Measurements from ENCODE around the gene FAM174C.
"Not testable (repeated sequence)": the region's sequence is repeated elsewhere in the genome, so short reads cannot be mapped to it uniquely, and the experiment has no call there.

Gene FAM174C

DNA sequence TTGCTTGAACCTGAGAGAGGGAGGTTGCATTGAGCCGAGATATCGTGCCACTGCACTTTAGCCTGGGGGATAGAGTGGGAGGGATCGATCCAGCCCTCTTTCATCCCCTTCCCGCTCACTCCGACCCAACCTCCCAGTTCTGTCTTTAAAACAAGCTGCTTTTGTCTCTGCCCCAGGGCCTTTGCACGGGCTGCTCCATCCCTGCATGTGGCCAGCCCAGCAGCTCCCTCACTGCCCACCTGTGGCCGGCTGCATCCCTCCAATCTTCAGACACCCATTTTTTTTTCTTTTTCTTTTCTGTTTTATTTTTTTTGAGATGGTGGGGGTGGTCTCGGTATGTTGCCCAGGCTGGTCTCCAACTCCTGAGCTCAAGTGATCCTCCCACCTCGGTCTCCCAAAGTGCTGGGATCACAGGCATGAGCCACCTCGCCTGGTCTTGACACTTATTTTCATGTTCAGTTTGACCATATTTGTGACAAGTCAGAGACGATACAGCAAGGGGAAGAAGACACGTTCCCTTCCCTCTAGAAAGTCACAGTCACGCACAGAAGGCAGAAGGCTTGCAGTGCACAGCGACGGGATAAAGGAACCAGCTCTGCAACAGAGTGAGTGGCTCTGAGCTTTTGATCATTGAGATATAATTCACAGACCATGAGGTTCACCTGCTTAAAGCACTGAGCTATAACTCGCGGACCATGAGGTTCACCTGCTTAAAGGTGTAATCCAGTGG is 42.1 kb downstream of the FAM174C start:
- no peak overlapping the region for H3K4me3 ChIP-seq (ENCODE audit: low read depth, low read length)
- TF ChIP-seq POLR2A (IDR thresholded peaks at IDR 0.05; ENCODE audit: extremely low read depth, insufficient read length) = no peak
- TF ChIP-seq, protein P1, sequence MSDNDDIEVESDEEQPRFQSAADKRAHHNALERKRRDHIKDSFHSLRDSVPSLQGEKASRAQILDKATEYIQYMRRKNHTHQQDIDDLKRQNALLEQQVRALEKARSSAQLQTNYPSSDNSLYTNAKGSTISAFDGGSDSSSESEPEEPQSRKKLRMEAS (IDR thresholded peaks at IDR 0.05; ENCODE audit: low read depth, low read length) = no peak
- no peak for TF ChIP-seq MYC (IDR thresholded peaks at IDR 0.05; ENCODE audit: low read depth, low read length)
- TF ChIP-seq, protein P2, sequence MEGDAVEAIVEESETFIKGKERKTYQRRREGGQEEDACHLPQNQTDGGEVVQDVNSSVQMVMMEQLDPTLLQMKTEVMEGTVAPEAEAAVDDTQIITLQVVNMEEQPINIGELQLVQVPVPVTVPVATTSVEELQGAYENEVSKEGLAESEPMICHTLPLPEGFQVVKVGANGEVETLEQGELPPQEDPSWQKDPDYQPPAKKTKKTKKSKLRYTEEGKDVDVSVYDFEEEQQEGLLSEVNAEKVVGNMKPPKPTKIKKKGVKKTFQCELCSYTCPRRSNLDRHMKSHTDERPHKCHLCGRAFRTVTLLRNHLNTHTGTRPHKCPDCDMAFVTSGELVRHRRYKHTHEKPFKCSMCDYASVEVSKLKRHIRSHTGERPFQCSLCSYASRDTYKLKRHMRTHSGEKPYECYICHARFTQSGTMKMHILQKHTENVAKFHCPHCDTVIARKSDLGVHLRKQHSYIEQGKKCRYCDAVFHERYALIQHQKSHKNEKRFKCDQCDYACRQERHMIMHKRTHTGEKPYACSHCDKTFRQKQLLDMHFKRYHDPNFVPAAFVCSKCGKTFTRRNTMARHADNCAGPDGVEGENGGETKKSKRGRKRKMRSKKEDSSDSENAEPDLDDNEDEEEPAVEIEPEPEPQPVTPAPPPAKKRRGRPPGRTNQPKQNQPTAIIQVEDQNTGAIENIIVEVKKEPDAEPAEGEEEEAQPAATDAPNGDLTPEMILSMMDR (IDR thresholded peaks at IDR 0.05; ENCODE audit: low read depth, low read length) = no peak
- DNase-seq (ENCODE audit: low read depth) = no peak

DNA sequence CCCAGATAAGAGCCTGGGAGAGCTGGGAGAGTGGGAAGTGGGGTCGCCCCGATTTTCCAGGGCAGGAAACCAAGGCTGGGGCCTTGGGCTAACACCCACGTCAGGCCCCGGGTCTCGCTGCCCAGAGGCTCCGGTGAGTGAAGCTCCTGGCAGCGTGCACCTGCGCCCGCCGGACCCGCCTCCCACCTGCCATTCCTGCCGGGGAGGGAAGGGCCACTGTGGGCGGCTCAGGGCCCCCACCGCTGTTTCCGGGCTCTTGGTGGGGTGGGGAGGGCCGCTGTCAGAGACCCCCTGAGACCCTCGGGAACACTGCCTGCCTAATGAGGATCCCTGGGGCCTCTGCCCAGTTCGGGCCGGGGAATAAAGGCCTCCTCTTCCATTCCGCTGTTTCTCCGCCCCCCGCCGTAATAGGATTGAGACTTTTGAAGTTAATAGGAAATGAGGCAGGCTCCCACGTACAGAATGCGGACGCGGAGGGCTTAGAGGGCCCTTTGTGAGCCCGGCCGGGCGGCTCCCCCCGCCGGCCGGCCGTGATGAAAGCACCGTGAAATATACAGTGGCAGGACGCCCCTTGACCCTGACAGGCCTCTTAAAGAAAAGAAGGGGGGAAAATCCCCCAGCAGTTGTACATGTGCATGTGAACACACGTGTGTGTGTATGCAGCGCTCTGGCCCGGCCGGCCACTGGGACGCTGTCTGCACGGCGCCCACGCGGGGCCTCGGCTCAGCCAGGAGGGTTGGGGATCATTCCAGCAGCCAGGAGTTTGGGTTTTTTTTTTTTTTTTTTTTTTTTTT is 43.5 kb downstream of the FAM174C start:
- TF ChIP-seq, protein P2 (IDR thresholded peaks at IDR 0.05; ENCODE audit: low read depth, low read length) = no peak
- TF ChIP-seq MYC (IDR thresholded peaks at IDR 0.05; ENCODE audit: low read depth, low read length) (no peak), POLR2A (IDR thresholded peaks at IDR 0.05; ENCODE audit: extremely low read depth, insufficient read length) (no peak)
- TF ChIP-seq, protein P1 (IDR thresholded peaks at IDR 0.05; ENCODE audit: low read depth, low read length) = no peak
- DNase-seq (ENCODE audit: low read depth) = no peak
- no peak overlapping the region for H3K4me3 ChIP-seq (ENCODE audit: low read depth, low read length)

DNA sequence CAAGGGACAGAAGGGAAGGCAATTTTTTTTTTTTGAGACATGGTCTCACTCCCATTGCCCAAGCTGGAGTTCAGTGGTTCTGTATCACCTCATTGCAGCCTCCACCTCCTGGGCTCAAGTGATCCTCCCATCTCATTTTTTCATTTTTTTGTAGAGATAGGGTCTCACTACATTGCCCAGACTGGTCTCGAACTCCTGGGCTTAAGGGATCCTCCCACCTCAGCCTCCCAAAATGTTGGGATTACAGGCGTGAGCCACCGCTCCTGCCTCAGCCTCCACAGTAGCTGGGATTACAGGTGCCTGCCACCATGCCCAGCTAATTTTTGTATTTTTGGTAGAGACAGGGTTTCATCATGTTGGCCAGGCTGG is 44.9 kb downstream of the FAM174C start:
- DNase-seq (ENCODE audit: low read depth); H3K4me3 ChIP-seq (ENCODE audit: low read depth, low read length): not testable (repeated sequence)

DNA sequence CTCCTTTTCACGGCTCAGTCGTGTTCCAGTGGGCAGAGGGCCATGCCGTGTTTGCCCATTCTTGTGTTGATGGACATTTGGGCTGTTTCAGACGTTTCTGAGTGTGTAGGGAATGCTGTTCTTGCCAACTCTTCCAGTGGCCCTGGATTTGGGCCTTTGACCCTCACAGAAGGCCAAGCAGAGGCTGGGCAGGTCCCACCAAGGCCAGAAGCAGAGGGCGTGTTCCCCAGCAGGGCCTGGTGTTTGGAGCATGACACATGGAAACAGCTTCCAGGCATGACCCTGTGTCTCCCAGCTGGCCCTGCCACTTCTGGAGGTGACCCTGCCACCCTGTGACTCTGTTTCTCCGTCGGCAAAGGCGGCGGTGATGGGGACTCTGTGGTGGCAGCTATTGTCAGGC is 46.2 kb downstream of the FAM174C start:
- DNase-seq (ENCODE audit: low read depth) = no peak
- no peak for TF ChIP-seq POLR2A (IDR thresholded peaks at IDR 0.05; ENCODE audit: extremely low read depth, insufficient read length)
- H3K4me3 ChIP-seq (ENCODE audit: low read depth, low read length) = no peak overlapping the region

DNA sequence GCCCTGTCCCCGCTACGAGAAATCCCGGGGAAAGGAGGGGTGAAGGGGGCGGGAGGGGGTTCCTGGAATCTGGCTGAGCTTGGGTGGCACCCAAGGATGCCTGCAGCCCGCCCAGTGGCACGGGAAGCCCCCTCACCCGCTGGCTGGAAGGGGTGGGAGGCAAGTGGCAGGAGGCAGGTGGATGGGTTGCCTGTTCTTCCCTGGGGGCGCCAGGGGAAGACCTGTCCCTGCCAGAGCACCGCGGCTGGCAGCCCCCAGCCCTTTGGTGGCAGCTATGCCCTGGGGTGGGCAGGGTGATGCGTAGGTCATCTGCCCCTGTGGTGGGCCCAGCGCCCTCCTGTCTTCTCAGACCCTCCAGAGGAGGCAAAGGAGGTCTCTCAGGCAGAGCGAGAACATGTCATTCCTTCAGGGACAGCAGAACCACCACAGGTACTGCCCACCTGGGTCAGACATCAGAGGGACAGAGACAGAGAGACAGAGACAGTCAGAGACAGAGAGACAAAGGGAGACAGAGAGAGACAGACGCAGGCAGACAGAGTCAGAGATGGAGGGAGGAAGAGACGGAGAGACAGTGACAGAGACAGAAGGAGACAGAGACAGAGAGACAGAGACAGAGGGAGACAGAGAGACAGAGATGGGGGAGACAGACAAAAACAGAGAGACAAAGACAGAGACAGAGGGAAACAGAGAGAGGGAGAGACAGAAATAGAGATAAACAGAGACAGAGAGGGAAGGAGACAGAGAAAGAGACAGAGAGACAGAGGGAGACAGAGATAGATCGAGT is 47.1 kb downstream of the FAM174C start:
- DNase-seq (ENCODE audit: low read depth) = no peak
- TF ChIP-seq MYC (IDR thresholded peaks at IDR 0.05; ENCODE audit: low read depth, low read length) (no peak), POLR2A (IDR thresholded peaks at IDR 0.05; ENCODE audit: extremely low read depth, insufficient read length) (no peak)
- TF ChIP-seq, protein P2 (IDR thresholded peaks at IDR 0.05; ENCODE audit: low read depth, low read length) = no peak
- TF ChIP-seq, protein P1 (IDR thresholded peaks at IDR 0.05; ENCODE audit: low read depth, low read length) = no peak
- H3K4me3 ChIP-seq (ENCODE audit: low read depth, low read length) = no peak overlapping the region

DNA sequence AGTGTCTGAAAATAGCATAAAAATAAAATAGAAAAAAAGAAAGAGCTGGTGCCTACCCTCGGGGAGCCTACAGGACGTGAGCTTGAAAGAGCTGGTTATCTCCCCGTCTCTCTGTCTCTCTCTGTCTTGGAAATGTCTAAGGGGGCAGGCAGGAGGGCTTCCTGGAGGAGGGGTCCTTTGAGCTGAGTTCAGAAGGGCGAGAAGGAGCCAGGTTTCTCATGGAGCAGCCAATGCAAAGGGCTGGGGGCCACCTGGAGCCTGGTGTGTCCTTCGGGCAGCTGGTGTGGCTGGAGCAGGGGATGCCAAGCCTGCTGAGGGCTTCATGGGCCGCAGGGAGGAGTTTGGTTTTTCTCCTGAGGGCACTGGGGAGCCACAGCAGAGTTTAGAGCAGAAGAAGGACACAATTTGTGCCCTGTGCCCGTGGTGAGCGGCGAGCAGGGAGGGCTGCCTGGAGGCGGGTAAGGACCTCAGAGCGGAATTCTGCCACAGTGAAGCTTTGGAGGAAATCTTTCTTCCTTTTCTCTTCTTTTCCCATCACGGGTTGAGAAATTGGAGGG is 49.0 kb downstream of the FAM174C start:
- no peak for DNase-seq (ENCODE audit: low read depth)
- TF ChIP-seq MYC (IDR thresholded peaks at IDR 0.05; ENCODE audit: low read depth, low read length) (no peak), POLR2A (IDR thresholded peaks at IDR 0.05; ENCODE audit: extremely low read depth, insufficient read length) (no peak)
- TF ChIP-seq, protein P1 (IDR thresholded peaks at IDR 0.05; ENCODE audit: low read depth, low read length) = no peak
- TF ChIP-seq, protein P2 (IDR thresholded peaks at IDR 0.05; ENCODE audit: low read depth, low read length) = no peak
- H3K4me3 ChIP-seq (ENCODE audit: low read depth, low read length) = no peak overlapping the region

All from NB4 (cell line).